ENCODE data around the gene GID8. TPM values are rescaled to one million over a fixed set of nuclear protein-coding genes. Genes with fewer than 3 reads are reported as not detected.

The GID8 gene
- total and polyA plus RNA-seq, 9 of the 15 experiments (the other 6 are each of a cell fraction or from before 2014, with no cell fraction given), result 7.5 to 31.6 (median 22.2) TPM

DNA sequence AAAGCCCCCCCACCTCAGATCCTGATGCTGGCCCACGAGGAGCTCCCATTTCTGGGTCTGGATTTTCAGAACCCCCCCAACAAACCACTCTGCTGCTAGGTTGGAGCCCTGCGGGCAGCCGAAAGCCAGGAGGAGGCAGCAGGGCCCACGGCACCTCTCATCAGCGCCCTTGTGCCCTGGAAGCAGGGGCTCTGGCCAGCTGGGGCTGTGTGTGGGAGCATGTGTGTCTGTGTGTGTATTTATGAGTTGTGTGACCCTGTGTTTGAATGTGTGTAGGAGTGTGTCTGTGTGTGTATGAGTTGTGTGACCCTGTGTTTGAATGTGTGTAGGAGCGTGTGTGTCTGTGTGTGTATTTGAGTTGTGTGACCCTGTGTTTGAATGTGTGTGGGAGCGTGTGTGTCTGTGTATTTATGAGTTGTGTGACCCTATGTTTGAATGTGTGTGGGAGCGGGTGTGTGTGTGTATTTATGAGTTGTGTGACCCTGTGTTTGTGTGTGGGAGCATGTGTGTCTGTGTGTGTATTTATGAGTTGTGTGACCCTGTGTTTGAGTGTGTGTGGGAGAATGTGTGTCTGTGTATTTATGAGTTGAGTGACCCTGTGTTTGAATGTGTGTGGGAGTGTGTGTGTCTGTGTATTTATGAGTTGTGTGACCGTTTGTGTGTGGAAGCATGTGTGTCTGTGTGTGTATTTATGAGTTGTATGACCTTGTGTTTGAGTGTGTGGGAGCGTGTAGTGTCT, 33.4 kb downstream of the GID8 start:
- WGBS (ENCODE audit: insufficient coverage, low coverage, missing lambda C conversion rate), result 25% methylated on average over 10 of the region's 10 CpGs
- Histone ChIP-seq H3K4me2 (ENCODE audit: insufficient read depth, low read length) (no peak overlapping the region), H2AFZ (ENCODE audit: low read depth, low read length) (no peak overlapping the region), H3K9me1 (ENCODE audit: control insufficient read depth, insufficient read depth, low read length) (no peaks in the 10 kb centered on the region), H4K20me1 (replicated peaks; ENCODE audit: control insufficient read depth, insufficient read depth, low read length) (no peaks in the 10 kb centered on the region; the same call in 1 of the 2 replicates), H3K4me3 (no peak overlapping the region), H3K79me2 (ENCODE audit: control insufficient read depth, insufficient read depth, low read length) (no peaks in the 10 kb centered on the region), H3K27ac (ENCODE audit: extremely low read depth, low read depth, low read length) (no peak overlapping the region), H3K36me3 (ENCODE audit: control insufficient read depth, insufficient read depth, low read length) (no peaks in the 10 kb centered on the region), H3K4me1 (replicated peaks in 1 of 2; ENCODE audit: control insufficient read depth in 2 of 2, insufficient read depth in 2 of 2, low read length in 2 of 2) (peaks cover 0 to 41% of the 10 kb centered on the region in 2 experiments; a peak in 3 of 5 replicates), H3K27me3 (ENCODE audit: control insufficient read depth in 2 of 2, insufficient read depth in 2 of 2, low read length in 2 of 2) (peaks cover 27 to 94% of the 10 kb centered on the region in 2 experiments), H3K9me3 (replicated peaks; ENCODE audit: control insufficient read depth, insufficient read depth, low read depth, low read length) (no peaks in the 10 kb centered on the region), H3K9ac (ENCODE audit: insufficient read depth in 1 of 2, low read depth in 2 of 2, low read length in 2 of 2) (no peak overlapping the region)
- CTCF ChIA-PET (ENCODE audit: low intra/inter-chr PET ratio), result interaction anchor here (0.6 to 1.5 kb wide), 2 partner anchors 36 to 37 kb away, joined by 3 to 16 read pairs; no protein-coding TSS in a partner anchor
- no peak for TF ChIP-seq ZKSCAN1 (IDR thresholded peaks at IDR 0.05; ENCODE audit: low read depth, low read length)
- TF ChIP-seq RFX7 (CRISPR knock-in tag; IDR thresholded peaks at IDR 0.05), result no peak
- no peak for TF ChIP-seq CHCHD3 (CRISPR knock-in tag; IDR thresholded peaks at IDR 0.05)
- TF ChIP-seq FOSL1 (tag; conservative IDR thresholded peaks at IDR 0.05), result no peak
- TF ChIP-seq MTF1 (CRISPR knock-in tag; IDR thresholded peaks at IDR 0.05; ENCODE audit: borderline replicate concordance), result no peak
- intact Hi-C loops (cut with micrococcal nuclease), result no loop called here
- DNase-seq (ENCODE audit: extremely low read depth in 1 of 4, low spot score in 3 of 4) (no peak), FAIRE-seq (peak; percentile 84), ATAC-seq (no peak)
- POLR2A ChIA-PET, result interaction anchor here (0.6 to 1.0 kb wide), 4 partner anchors 9 to 46 kb away, joined by 3 to 5 read pairs (median 4); no protein-coding TSS in a partner anchor
- in situ Hi-C loops (cut with MboI), result no loop called here
- no TSS peak for BruUV-seq (replicated peaks)
